Measurements from ENCODE around the gene LRRC3. TPM values are rescaled to one million over a fixed set of nuclear protein-coding genes. Genes with fewer than 3 reads are reported as not detected.

The LRRC3 gene
- total and polyA plus RNA-seq, 2 of the 4 experiments (the other 2 are of a cell fraction) = under 0.01 to 0.38 TPM

DNA sequence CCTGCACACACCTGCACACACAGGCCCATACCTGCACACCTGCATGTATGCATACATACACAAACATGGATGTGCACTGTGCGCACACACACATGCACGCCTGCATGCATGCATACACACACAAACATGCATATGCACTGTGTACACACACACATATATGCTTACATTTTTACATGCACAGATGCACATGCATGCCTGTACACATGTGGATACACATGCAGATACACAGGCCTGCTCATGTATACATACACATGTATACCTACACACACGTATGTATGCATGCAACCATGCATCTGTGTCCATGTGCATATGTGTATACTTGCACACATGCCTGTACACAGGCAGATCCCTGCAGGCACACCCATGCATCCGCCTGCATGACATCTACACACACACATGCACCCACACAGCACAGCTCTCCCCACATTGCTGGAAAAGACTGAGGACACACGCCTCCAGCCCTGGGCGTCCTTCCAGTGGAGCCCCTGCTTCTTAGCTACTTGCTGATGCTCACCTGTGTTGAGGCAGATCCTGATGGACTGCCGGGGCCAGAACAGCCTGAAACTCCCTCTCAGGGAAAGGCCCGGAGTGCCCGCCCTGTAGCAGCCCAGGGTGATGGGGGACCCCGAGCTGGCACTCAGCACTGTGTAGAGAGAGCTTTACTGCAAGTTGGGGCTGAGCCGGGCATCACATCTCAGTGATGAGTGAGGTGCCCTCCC lies 56.1 kb downstream of the LRRC3 start:
- Histone ChIP-seq H3K27me3 (ENCODE audit: control insufficient read depth, insufficient read depth, low read length) (peaks cover 15% of the 10 kb centered on the region), H3K14ac (replicated peaks; ENCODE audit: low read depth, low read length) (no peak overlapping the region), H3K9me1 (ENCODE audit: insufficient read depth, low read length) (no peaks in the 10 kb centered on the region), H2AK9ac (replicated peaks; ENCODE audit: low read depth, low read length, poor library complexity) (no peak overlapping the region), H2AK5ac (ENCODE audit: low read depth, low read length) (no peak overlapping the region), H3K36me3 (ENCODE audit: control insufficient read depth, insufficient read depth, low read length) (no peaks in the 10 kb centered on the region), H3K4me2 (ENCODE audit: low read depth, low read length) (no peak overlapping the region), H2BK20ac (ENCODE audit: low read depth, low read length) (no peak overlapping the region), H3K79me1 (ENCODE audit: low read depth in 1 of 2, low read length in 2 of 2) (no peaks in the 10 kb centered on the region), H2BK120ac (ENCODE audit: low read depth, low read length) (no peak overlapping the region), H2BK15ac (ENCODE audit: low read depth, low read length) (no peak overlapping the region), H4K20me1 (ENCODE audit: insufficient read depth, low read length) (no peaks in the 10 kb centered on the region), H3K27ac (ENCODE audit: insufficient read depth, low read length) (no peak overlapping the region), H4K91ac (ENCODE audit: insufficient read depth, low read depth, low read length) (no peak overlapping the region), H3K9me3 (ENCODE audit: control insufficient read depth, insufficient read depth, low read length) (no peaks in the 10 kb centered on the region; the same call in 1 of the 2 replicates), H3K4me1 (ENCODE audit: control insufficient read depth, insufficient read depth, low read length) (no peaks in the 10 kb centered on the region), H4K5ac (ENCODE audit: low read depth, low read length) (no peak overlapping the region), H3K9ac (ENCODE audit: low read depth, low read length) (no peak overlapping the region), H4K8ac (ENCODE audit: low read depth in 2 of 2, low read length in 2 of 2) (no peak overlapping the region), H3K4ac (ENCODE audit: low read depth, low read length) (no peak overlapping the region), H3K4me3 (ENCODE audit: insufficient read depth, low read depth, low read length) (no peak overlapping the region), H3K18ac (ENCODE audit: low read depth, low read length) (no peak overlapping the region), H2AFZ (replicated peaks; ENCODE audit: low read length, poor library complexity) (no peak overlapping the region), H3K23ac (ENCODE audit: low read depth, low read length) (no peak overlapping the region), H3K56ac (ENCODE audit: extremely low read depth, insufficient read depth, low read length) (no peak overlapping the region), H2BK5ac (ENCODE audit: low read depth, low read length, poor library complexity, severe bottlenecking) (no peak overlapping the region)
- DNase-seq (no peak), ATAC-seq (ENCODE audit: low read depth) (no peak)
- dilution Hi-C loops (cut with HindIII; ENCODE audit: low sequenced_read_pairs, unreplicated experiment) (no loop called here), in situ Hi-C loops (cut with MboI; ENCODE audit: low sequenced_read_pairs) (loop anchor here (25.0 kb wide), 1 partner anchor 426 kb away; the partner anchor contains the start of gene SLX9), intact Hi-C loops (cut with micrococcal nuclease) (no loop called here)
- 62% methylated on average over 4 of the region's 11 CpGs; no CpG with 5 or more reads in 1 of the 2 experiments for WGBS, 2 experiments (ENCODE audit: extremely low coverage in 2 of 2, insufficient read length in 1 of 2)
- ChIA-PET CTCF (no interaction called here), POLR2A (ENCODE audit: unreplicated experiment) (no interaction called here)
- no TSS peak for BruUV-seq (replicated peaks)
- no peak for TF ChIP-seq RCOR1 (IDR thresholded peaks at IDR 0.05; ENCODE audit: insufficient replicate concordance, low read length)
- TF ChIP-seq MXI1 (IDR thresholded peaks at IDR 0.05; ENCODE audit: borderline replicate concordance, low read depth, low read length) = no peak
- no peak for TF ChIP-seq FOS (IDR thresholded peaks at IDR 0.05; ENCODE audit: low read depth, low read length)
- no peak for TF ChIP-seq CEBPB (IDR thresholded peaks at IDR 0.05; ENCODE audit: low read depth, low read length)
- TF ChIP-seq USF2 (IDR thresholded peaks at IDR 0.05; ENCODE audit: low read depth, low read length) = no peak
- TF ChIP-seq POLR2A (IDR thresholded peaks at IDR 0.05; ENCODE audit: low read depth, low read length) = no peak
- no peak for TF ChIP-seq BHLHE40 (IDR thresholded peaks at IDR 0.05; ENCODE audit: low read depth, low read length)
- TF ChIP-seq SMC3 (IDR thresholded peaks at IDR 0.05; ENCODE audit: low read depth, low read length) = no peak
- TF ChIP-seq NFE2L2 (IDR thresholded peaks at IDR 0.05; ENCODE audit: low read depth, low read length) = no peak
- no peak for TF ChIP-seq ELK1 (IDR thresholded peaks at IDR 0.05; ENCODE audit: borderline replicate concordance, low read depth, low read length)
- no peak for TF ChIP-seq MAZ (IDR thresholded peaks at IDR 0.05; ENCODE audit: borderline replicate concordance, low read depth, low read length)
- TF ChIP-seq RFX5 (IDR thresholded peaks at IDR 0.05; ENCODE audit: low read depth, low read length) = no peak
- no peak for TF ChIP-seq MAFK (IDR thresholded peaks at IDR 0.05; ENCODE audit: low read depth, low read length)
- TF ChIP-seq CHD1 (IDR thresholded peaks at IDR 0.05; ENCODE audit: low read depth, low read length) = no peak
- no peak for TF ChIP-seq RAD21 (IDR thresholded peaks at IDR 0.05; ENCODE audit: low read length)
- no peak for TF ChIP-seq CTCF (conservative IDR thresholded peaks at IDR 0.05; ENCODE audit: low read depth, low read length)

Data from IMR-90 (cell line).